NK-92 treated with Interleukin-12 subunit alpha and Interleukin-12 subunit beta, amount 100 ng/mL, for 24 hours (cell line): ENCODE results near the gene RPIA.
"Not testable (repeated sequence)": the region's sequence is repeated elsewhere in the genome, so short reads cannot be mapped to it uniquely, and the experiment has no call there.

Experiments used
- DNase-seq: peaks from one replicate; lab custom pipeline; 2025; lab: John Stamatoyannopoulos, UW

RPIA gene

GRCh38 chr2:88735133-88735532, 43.7 kb downstream of the RPIA start:
- DNase-seq: no peak

DNA sequence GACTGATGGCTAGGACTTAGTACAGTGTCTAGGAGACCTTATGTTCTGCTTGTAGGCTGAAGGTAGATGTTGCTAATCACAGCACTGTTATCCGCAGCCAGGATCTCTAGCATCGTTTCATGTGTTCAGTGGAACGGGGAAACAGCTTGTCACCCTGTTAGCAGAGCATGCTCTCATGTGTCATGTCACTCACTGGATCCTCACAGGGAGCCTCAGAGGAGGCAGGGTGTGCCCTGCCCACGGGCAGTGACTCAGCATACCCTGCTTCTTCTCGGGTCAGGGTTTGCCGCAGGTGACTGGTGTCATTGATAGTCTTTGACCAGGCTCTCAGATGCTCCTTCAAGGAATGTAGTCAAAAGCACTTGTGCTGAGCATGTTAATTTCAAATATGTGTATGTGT, 44.4 kb downstream of the RPIA start:
- DNase-seq: no peak

GRCh38 chr2:88736437-88736836, 45.0 kb downstream of the RPIA start:
- DNase-seq: no peak

DNA sequence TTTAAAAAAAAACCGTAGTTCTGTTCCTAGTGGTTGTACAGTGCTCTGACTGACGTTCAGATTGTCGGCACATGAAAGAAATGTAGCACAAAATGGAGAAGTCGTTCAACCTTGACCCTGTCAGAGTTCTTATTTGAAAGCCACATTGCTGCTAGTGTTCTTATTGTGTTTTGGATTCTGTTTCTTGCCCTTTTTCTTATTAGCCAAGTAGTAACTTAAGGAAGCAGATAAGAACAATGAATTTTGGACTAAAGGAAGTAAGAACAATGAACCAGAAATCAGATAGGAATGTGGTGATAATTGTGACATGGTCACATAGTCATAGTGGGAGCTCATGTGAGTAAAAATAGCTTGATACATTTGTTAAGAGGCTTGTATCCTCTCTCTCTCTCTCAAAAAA, 45.9 kb downstream of the RPIA start:
- no peak for DNase-seq

GRCh38 chr2:88738271-88738670, 46.8 kb downstream of the RPIA start:
- no peak for DNase-seq

GRCh38 chr2:88739985-88740600, 48.6 kb downstream of the RPIA start:
- DNase-seq: peak; percentile 37

GRCh38 chr2:88746929-88747490, 55.5 kb downstream of the RPIA start:
- DNase-seq: no peak

GRCh38 chr2:88747990-88748389, 56.5 kb downstream of the RPIA start:
- no peak for DNase-seq

DNA sequence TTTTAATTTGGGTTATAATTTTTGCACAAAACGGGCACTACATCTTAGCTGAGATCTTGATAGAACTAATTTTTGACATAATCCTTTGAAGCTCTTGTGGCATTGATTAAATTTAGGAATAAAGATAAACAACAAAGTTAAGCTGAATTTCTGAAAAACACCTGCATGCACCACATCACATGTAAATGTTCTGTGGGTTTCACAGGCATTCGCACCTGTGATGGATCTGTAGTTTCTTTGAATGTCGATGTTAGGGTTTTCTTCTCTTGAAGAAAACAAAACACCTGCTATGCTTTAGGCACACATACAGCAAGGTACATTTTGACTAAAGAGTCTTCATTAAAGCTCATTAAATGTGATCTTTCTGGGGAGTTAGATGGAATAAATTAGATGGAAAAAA, 60.3 kb downstream of the RPIA start:
- DNase-seq: no peak

GRCh38 chr2:88753833-88754584, 62.5 kb downstream of the RPIA start:
- DNase-seq: peak; percentile 53

GRCh38 chr2:88754585-88755320, 63.3 kb downstream of the RPIA start:
- no peak for DNase-seq

DNA sequence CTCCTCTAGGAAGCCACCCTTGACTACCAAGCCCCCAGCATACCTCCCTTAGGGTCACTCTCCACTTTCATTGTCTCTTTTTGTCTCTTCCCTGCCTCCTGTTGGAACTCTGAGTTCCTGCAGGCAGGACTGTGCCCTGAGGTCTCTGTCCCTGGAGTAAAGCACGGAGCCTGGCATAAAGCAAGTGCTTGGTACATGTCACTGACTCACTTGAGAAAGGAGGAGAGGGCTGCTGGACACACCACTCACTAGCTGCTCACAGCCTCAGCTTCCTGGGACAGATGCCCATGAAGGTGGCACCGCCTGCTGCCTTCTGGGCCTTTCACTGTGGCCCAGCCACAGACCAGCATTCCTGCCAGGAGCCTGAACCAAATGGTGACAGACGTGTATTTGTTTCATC, 64.4 kb downstream of the RPIA start:
- DNase-seq: no peak

- DNase-seq: no peak
Observed at GRCh38 chr2:88757025-88757424, 65.6 kb downstream of the RPIA start.

DNA sequence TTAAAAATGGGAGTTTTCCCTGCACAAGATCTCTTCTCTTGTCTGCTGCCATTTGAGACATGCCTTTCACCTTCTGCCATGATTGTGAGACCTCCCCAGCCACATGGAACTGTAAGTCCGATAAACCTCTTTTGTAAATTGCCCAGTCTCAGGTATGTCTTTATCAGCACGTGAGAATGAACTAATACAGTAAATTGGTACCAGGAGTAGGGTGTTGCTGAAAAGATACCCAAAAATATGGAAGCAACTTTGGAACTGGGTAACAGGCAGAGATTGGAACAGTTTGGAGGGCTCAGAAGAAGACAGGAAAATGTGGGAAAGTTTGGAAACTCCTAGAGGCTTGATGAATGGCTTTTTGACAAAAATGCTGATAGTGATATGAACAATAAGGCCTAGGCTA, 67.2 kb downstream of the RPIA start:
- DNase-seq: not testable (repeated sequence)

- DNase-seq: no peak
Observed at GRCh38 chr2:88760819-88761598, 69.5 kb downstream of the RPIA start.

- no peak for DNase-seq
Observed at GRCh38 chr2:88764141-88764849, 72.8 kb downstream of the RPIA start.

- no peak for DNase-seq
Observed at GRCh38 chr2:88764850-88765153, 73.3 kb downstream of the RPIA start.

DNA sequence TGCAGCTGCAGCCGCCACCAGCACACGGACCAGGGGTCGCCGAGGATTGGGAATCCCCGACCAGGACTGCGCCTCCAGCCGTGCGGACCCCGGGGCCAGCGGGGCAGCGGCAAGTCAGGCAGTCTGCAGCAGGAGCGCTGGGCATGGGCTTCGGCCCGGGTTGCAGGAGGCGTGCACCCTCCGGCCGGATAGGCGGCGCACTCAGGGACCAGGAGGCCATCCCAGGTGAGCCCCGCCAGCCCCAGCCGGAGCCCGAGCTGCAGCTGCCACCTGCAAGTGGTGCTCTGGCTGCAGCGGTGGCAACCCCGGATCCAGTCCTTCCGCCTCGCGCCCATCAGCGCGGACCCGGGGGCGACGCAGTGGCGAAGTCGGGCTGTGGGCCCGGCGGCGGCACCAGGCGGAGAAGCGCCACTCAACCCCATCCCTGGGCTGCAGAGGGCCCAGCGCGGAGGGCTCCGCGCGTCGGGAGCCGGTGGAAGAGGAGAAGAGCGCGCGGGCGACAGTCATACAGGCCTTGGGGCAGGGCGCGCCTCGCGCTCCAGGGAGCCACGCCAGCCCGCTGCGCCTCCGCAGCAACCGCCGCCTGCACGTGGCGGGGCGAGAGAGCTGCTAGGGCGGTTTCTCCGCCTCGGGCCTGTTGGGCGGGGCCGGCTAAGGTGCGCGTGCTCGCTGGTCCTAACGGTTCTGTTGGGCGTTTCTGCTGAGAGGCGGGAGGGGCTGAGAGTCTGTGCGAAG, 73.8 kb downstream of the RPIA start:
- no peak for DNase-seq

GRCh38 chr2:88765889-88766481, 74.5 kb downstream of the RPIA start:
- DNase-seq: not testable (repeated sequence)

DNA sequence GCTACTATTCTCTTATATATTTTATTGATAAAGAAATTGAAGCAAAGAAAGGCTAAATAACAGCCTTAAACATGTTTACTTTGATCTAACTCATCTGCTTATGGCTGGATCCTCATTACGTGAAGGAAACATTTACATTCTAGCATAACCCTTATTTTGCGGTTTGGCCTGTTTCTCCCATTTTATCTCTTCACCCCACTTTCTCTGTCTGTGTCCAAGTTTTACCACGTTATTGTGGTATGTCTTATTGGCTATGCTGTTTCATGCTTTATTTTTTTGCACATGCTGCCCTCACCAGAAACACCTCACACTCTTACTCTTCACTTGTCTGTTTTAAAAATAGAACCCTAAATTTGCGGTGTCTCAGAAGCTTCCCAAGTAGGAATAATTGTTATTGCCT, 78.5 kb downstream of the RPIA start:
- DNase-seq: no peak
